Choroid plexus epithelial cell (primary cell): ENCODE results near the gene MEIS2.

ENCODE experiments used
- DNase-seq: peaks from one replicate; pipeline ENCODE4 v3.0.0-alpha.2; 2010; ENCODE audit warnings: low read depth
- H3K4me3 ChIP-seq: 2 replicates; pipeline ENCODE4 v1.5.1; 2011; ENCODE audit warnings: low read depth, mild to moderate bottlenecking, control low read depth, low read length, moderate library complexity
- CTCF ChIP-seq: conservative IDR thresholded peaks from 2 replicates; pipeline ENCODE4 v1.5.1; 2011; ENCODE audit warnings: low read depth, mild to moderate bottlenecking, control low read depth, inconsistent platforms, low read length, moderate library complexity

Gene MEIS2

GRCh38 chr15:37061996-37062395 lies 38.4 kb downstream of the MEIS2 start:
- DNase-seq: no peak

GRCh38 chr15:37059086-37059485 lies 41.3 kb downstream of the MEIS2 start:
- DNase-seq: peak; percentile 80
- TF ChIP-seq CTCF: no peak
- no peak overlapping the region for H3K4me3 ChIP-seq

More at GRCh38 chr15:37061996-37062395, 38.4 kb downstream of the MEIS2 start:
- no peak for TF ChIP-seq CTCF
- no peak overlapping the region for H3K4me3 ChIP-seq

- DNase-seq: peak; percentile 75
- TF ChIP-seq CTCF: no peak
- no peak overlapping the region for H3K4me3 ChIP-seq
Measured at GRCh38 chr15:37058316-37058985, 41.9 kb downstream of the MEIS2 start.

GRCh38 chr15:37057831-37058230 lies 42.5 kb downstream of the MEIS2 start:
- no peak overlapping the region for H3K4me3 ChIP-seq
- no peak for TF ChIP-seq CTCF
- DNase-seq: no peak

- DNase-seq: no peak
- no peak overlapping the region for H3K4me3 ChIP-seq
- no peak for TF ChIP-seq CTCF
Measured at GRCh38 chr15:37057256-37057655, 43.1 kb downstream of the MEIS2 start.

- no peak for DNase-seq
- TF ChIP-seq CTCF: no peak
- H3K4me3 ChIP-seq: no peak overlapping the region
Measured at GRCh38 chr15:37056177-37057121, 43.9 kb downstream of the MEIS2 start.

GRCh38 chr15:37055481-37055880 lies 44.9 kb downstream of the MEIS2 start:
- no peak for DNase-seq
- H3K4me3 ChIP-seq: no peak overlapping the region
- no peak for TF ChIP-seq CTCF
